H1 (cell line): ENCODE data around the gene FHAD1. TPM values are rescaled to one million over a fixed set of nuclear protein-coding genes. Genes with fewer than 3 reads are reported as not detected.
A peak's percentile ranks its signal among the peaks of the same experiment; 100 is the strongest.

ENCODE experiments used
- CTCF ChIA-PET: fragments of 300-600 bp; sonication (Branson Sonifier 250); formaldehyde crosslinking; loops from one replicate; lab custom pipeline; 2021; ENCODE audit not compliant: partially characterized antibody; lab: Charles Lee
- POLR2A ChIA-PET: fragments of 300-600 bp; sonication (Branson Sonifier 250); formaldehyde crosslinking; loops from one replicate; lab custom pipeline; 2021; ENCODE audit warnings: inconsistent platforms; ENCODE audit not compliant: partially characterized antibody; lab: Charles Lee
- DNase-seq, 2 experiments: peaks; one replicate each; pipeline versions ENCODE4 v3.0.0 to v3.0.0-alpha.2; 2010 to 2022; ENCODE audit warnings: low spot score in 2 of 2, low read depth in 1 of 2, mixed read lengths in 1 of 2
- FAIRE-seq: peaks from 2 replicates; lab custom pipeline; 2011; peaks lifted over from hg19 to GRCh38; lab: Jason Lieb, UNC
- H2AFZ ChIP-seq: 2 replicates; pipeline ENCODE4 v1.8.1; 2012; ENCODE audit warnings: low read length, inconsistent platforms
- H2AK5ac ChIP-seq: 2 replicates; pipeline ENCODE4 v1.6.1; 2013; ENCODE audit warnings: low read depth, low read length
- H2BK120ac ChIP-seq: replicated peaks from 2 replicates; pipeline ENCODE3; 2013; ENCODE audit warnings: low read depth, low read length, inconsistent platforms
- H2BK12ac ChIP-seq: 2 replicates; pipeline ENCODE4 v1.6.1; 2013; ENCODE audit warnings: low read depth, low read length
- H2BK15ac ChIP-seq: 2 replicates; pipeline ENCODE4 v1.6.1; 2013; ENCODE audit warnings: low read length
- H2BK20ac ChIP-seq: 2 replicates; pipeline ENCODE4 v1.6.1; 2013; ENCODE audit warnings: low read length
- H2BK5ac ChIP-seq: 2 replicates; pipeline ENCODE4 v1.6.1; 2013; ENCODE audit warnings: low read depth, low read length
- H3K14ac ChIP-seq: 2 replicates; pipeline ENCODE4 v1.6.1; 2013; ENCODE audit warnings: inconsistent platforms; ENCODE audit not compliant: insufficient read length
- H3K18ac ChIP-seq: 2 replicates; pipeline ENCODE4 v1.6.1; 2013; ENCODE audit warnings: low read length; ENCODE audit errors: extremely low read depth
- H3K23ac ChIP-seq: 2 replicates; pipeline ENCODE4 v1.6.1; 2013; ENCODE audit warnings: inconsistent platforms; ENCODE audit not compliant: insufficient read length
- H3K23me2 ChIP-seq: 2 replicates; pipeline ENCODE4 v1.6.1; 2013; ENCODE audit warnings: low read depth, low read length
- H3K27ac ChIP-seq: 2 replicates; pipeline ENCODE4 v1.6.1; 2011; ENCODE audit warnings: low read depth, low read length, inconsistent platforms
- H3K27me3 ChIP-seq, 4 experiments: replicated peaks in 1 of 4; 1 replicate in 1 of 4; 2 replicates in 3 of 4; pipeline versions ENCODE4 v1.6.1 to v1.8.1; 2011 to 2013; ENCODE audit warnings: low read length in 3 of 4, mild to moderate bottlenecking in 3 of 4, inconsistent platforms in 2 of 4, mixed read lengths in 2 of 4, moderate library complexity in 1 of 4; ENCODE audit not compliant: control insufficient read depth in 3 of 4, insufficient read depth in 3 of 4; ENCODE audit errors: extremely low read depth in 1 of 4
- H3K36me3 ChIP-seq, 4 experiments: 2 replicates each; pipeline versions ENCODE4 v1.6.1 to v1.8.1; 2011 to 2013; ENCODE audit warnings: mild to moderate bottlenecking in 4 of 4, low read length in 3 of 4, moderate library complexity in 2 of 4, control low read depth in 1 of 4, inconsistent platforms in 1 of 4; ENCODE audit not compliant: insufficient read depth in 4 of 4, control insufficient read depth in 2 of 4
- H3K4ac ChIP-seq: replicated peaks from 2 replicates; pipeline ENCODE3; 2013; ENCODE audit warnings: low read length, low read depth, mixed read lengths, inconsistent platforms; ENCODE audit not compliant: insufficient read length
- H3K4me1 ChIP-seq, 4 experiments: replicated peaks in 1 of 4; 1 replicate in 1 of 4; 2 replicates in 3 of 4; pipeline versions ENCODE4 v1.6.1 to v1.8.1; 2011 to 2013; ENCODE audit warnings: low read length in 3 of 4, inconsistent platforms in 2 of 4, mixed read lengths in 1 of 4; ENCODE audit not compliant: insufficient read depth in 4 of 4, control insufficient read depth in 3 of 4
- H3K4me2 ChIP-seq, 2 experiments: 2 replicates each; pipeline versions ENCODE4 v1.6.1 to v1.8.1; 2011 to 2013; ENCODE audit warnings: low read depth in 2 of 2, low read length in 2 of 2, control low read depth in 1 of 2, inconsistent platforms in 1 of 2, mild to moderate bottlenecking in 1 of 2; ENCODE audit not compliant: insufficient read depth in 1 of 2
- H3K4me3 ChIP-seq, 4 experiments: fragments of 200-600, 300-600 bp in 1 of 4; sonication (generic), shearing (Covaris generic), sonication (Bioruptor Twin) in 1 of 4; 2 replicates each; pipeline versions ENCODE4 v1.5.1 to v1.8.1; 2011 to 2016; ENCODE audit warnings: low read length in 4 of 4, low read depth in 3 of 4, control low read depth in 2 of 4, inconsistent platforms in 2 of 4, mild to moderate bottlenecking in 2 of 4, mixed read lengths in 1 of 4, moderate library complexity in 1 of 4; ENCODE audit not compliant: insufficient read depth in 2 of 4; ENCODE audit errors: extremely low read depth in 1 of 4
- H3K56ac ChIP-seq: replicated peaks from 2 replicates; pipeline ENCODE3; 2013; ENCODE audit warnings: low read depth, mild to moderate bottlenecking, mixed read lengths, low read length, inconsistent platforms; ENCODE audit not compliant: insufficient read length
- H3K79me1 ChIP-seq: 2 replicates; pipeline ENCODE4 v1.6.1; 2013; ENCODE audit warnings: low read depth, low read length, control low read depth
- H3K79me2 ChIP-seq, 2 experiments: 2 replicates each; pipeline versions ENCODE4 v1.6.1 to v1.8.1; 2012 to 2013; ENCODE audit warnings: low read length in 2 of 2, mild to moderate bottlenecking in 2 of 2, inconsistent platforms in 1 of 2; ENCODE audit not compliant: insufficient read depth in 2 of 2, control insufficient read depth in 1 of 2
- H3K9ac ChIP-seq, 4 experiments: replicated peaks in 1 of 4; 1 replicate in 1 of 4; 2 replicates in 3 of 4; pipeline versions ENCODE4 v1.6.1 to v1.8.1; 2011 to 2013; ENCODE audit warnings: low read depth in 3 of 4, low read length in 3 of 4, control low read depth in 2 of 4, mild to moderate bottlenecking in 2 of 4, moderate library complexity in 2 of 4, inconsistent platforms in 1 of 4; ENCODE audit errors: extremely low read depth in 1 of 4
- H3K9me3 ChIP-seq, 2 experiments: 2 replicates each; pipeline versions ENCODE4 v1.6.1 to v1.8.1; 2012 to 2013; ENCODE audit warnings: mild to moderate bottlenecking in 2 of 2, moderate library complexity in 2 of 2, control low read depth in 1 of 2, inconsistent platforms in 1 of 2, low read depth in 1 of 2, low read length in 1 of 2, mixed read lengths in 1 of 2; ENCODE audit not compliant: insufficient read depth in 2 of 2
- H4K20me1 ChIP-seq, 2 experiments: replicated peaks in 1 of 2; 2 replicates each; pipeline versions ENCODE3 to v1.8.1; 2011 to 2013; ENCODE audit warnings: inconsistent platforms in 2 of 2, low read length in 2 of 2, mild to moderate bottlenecking in 1 of 2; ENCODE audit not compliant: insufficient read depth in 2 of 2, control insufficient read depth in 1 of 2
- H4K5ac ChIP-seq: 2 replicates; pipeline ENCODE4 v1.6.1; 2013; ENCODE audit warnings: low read length, low read depth, mixed read lengths, inconsistent platforms; ENCODE audit not compliant: insufficient read length
- H4K8ac ChIP-seq: 2 replicates; pipeline ENCODE4 v1.8.0; 2013; ENCODE audit warnings: mild to moderate bottlenecking, moderate library complexity, low read length, inconsistent platforms; ENCODE audit not compliant: insufficient read depth; ENCODE audit errors: extremely low read depth
- H4K91ac ChIP-seq: replicated peaks from 2 replicates; pipeline ENCODE3; 2013; ENCODE audit warnings: low read length, mixed read lengths, inconsistent platforms; ENCODE audit not compliant: insufficient read length
- GABPA ChIP-seq: IDR thresholded peaks from 2 replicates; pipeline ENCODE4 v1.6.1; 2011; ENCODE audit warnings: mild to moderate bottlenecking, low read length, moderate library complexity, borderline replicate concordance; ENCODE audit not compliant: insufficient read depth
- WGBS, 2 experiments: shearing (Covaris generic) in 1 of 2; methylation state at CpG; one replicate each; pipeline versions ENCODE4 v1.1.6 to v1.1.7; 2013 to 2015; ENCODE audit warnings: low lambda C conversion rate in 2 of 2, mixed read lengths in 2 of 2, inconsistent platforms in 1 of 2, low coverage in 1 of 2, missing lambda C conversion rate in 1 of 2; ENCODE audit not compliant: insufficient replicate concordance in 2 of 2, insufficient coverage in 1 of 2, insufficient read length in 1 of 2; ENCODE audit errors: extremely low coverage in 1 of 2, missing lambda C conversion rate in 1 of 2; 5-methylcytosine and 5-hydroxymethylcytosine counted together
- polyA plus RNA-seq, 7 experiments: library from polyadenylated mRNA; depleted of rRNA in 3 of 7; stranded (reverse) in 5 of 7; unstranded in 2 of 7; fragments of >200 nt in 5 of 7; fragments of 200-250 nt in 2 of 7; gene quantifications; 1 replicate in 5 of 7; 2 replicates in 1 of 7; 4 replicates in 1 of 7; pipeline versions ENCODE4 v1.2.1 to v1.2.3, GENCODE V29; 2011 to 2013; ENCODE audit warnings: missing spikeins in 2 of 7, mixed read lengths in 2 of 7
- total RNA-seq: library from RNA; stranded (reverse); fragmentation: NEBNext Ultra II Directional; extraction: Animal tissue kit (Norgen Biotek cat#: 25700); gene quantifications from 2 replicates; pipeline ENCODE4 v1.2.1, GENCODE V29; 2021

Gene FHAD1
- total and polyA plus RNA-seq, 2 of the 8 experiments (the other 6 are each of a cell fraction or from before 2014, with no cell fraction given) = 0.39 to 0.69 TPM

DNA sequence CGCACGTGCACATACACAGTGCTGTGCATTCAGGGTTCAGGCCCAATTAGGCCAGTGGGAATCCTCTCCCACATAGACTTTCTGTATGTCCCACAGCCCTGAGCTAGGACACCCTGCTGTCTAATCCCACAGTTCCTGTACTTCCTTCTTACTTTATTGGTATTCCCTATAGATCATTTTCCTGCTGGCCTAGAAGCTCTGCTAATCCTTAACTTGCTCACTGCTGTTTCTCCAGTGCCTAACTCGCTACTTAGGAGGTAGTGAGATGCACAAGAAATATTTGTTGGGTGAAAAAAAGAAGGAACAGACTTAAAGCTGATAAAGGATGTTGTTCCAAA lies 34.1 kb upstream of the FHAD1 start:
- ChIA-PET CTCF (interaction anchor here (0.8 to 1.6 kb wide), 7 partner anchors 9 to 68 kb away, joined by 3 to 6 read pairs (median 4); partner anchors contain the start of gene TMEM51), POLR2A (interaction anchor here (1.5 to 1.6 kb wide), 3 partner anchors 12 to 30 kb away, joined by 3 to 6 read pairs (median 5); no protein-coding TSS in a partner anchor)
- no peak overlapping the region for H3K27ac ChIP-seq
- no peak overlapping the region for H4K5ac ChIP-seq
- H3K79me2 ChIP-seq = peaks cover 0 to 3% of the 10 kb centered on the region in 2 experiments; a peak in 2 of 4 replicates
- no peaks in the 10 kb centered on the region for H3K79me1 ChIP-seq
- H3K4ac ChIP-seq = no peak overlapping the region
- no peak overlapping the region for H2BK5ac ChIP-seq
- H3K4me1 ChIP-seq = peaks cover 4 to 19% (median 8%) of the 10 kb centered on the region in 4 experiments
- no peak overlapping the region for H3K18ac ChIP-seq
- no peak overlapping the region for H2AFZ ChIP-seq
- no peak overlapping the region for H3K9ac ChIP-seq
- no peak for DNase-seq
- no peaks in the 10 kb centered on the region for H3K27me3 ChIP-seq
- H3K4me2 ChIP-seq = no peak overlapping the region
- 0 out of 2 replicates have a peak, but pooled peaks cover 2% of the 10 kb centered on the region for H3K23me2 ChIP-seq
- H3K36me3 ChIP-seq = peaks cover 0 to 3% (median 1%) of the 10 kb centered on the region in 4 experiments; a peak in 2 of 8 replicates
- H4K20me1 ChIP-seq = peaks cover 0 to 2% of the 10 kb centered on the region in 2 experiments
- H3K23ac ChIP-seq = no peak overlapping the region
- no peak overlapping the region for H4K91ac ChIP-seq
- no peak overlapping the region for H3K4me3 ChIP-seq
- no peaks in the 10 kb centered on the region for H3K9me3 ChIP-seq
- H3K14ac ChIP-seq = no peak overlapping the region
- FAIRE-seq = no peak
- no peak overlapping the region for H2BK20ac ChIP-seq
- 0 out of 2 replicates have a peak overlapping the region, but pooled peaks have one; percentile 3 for H2BK12ac ChIP-seq
- no peak overlapping the region for H2AK5ac ChIP-seq
- WGBS, 2 experiments = 89% methylated on average over 3 of the region's 3 CpGs; no CpG with 5 or more reads in 1 of the 2 experiments
- TF ChIP-seq GABPA = no peak
- H3K56ac ChIP-seq = no peak overlapping the region
- no peak overlapping the region for H2BK15ac ChIP-seq
- H2BK120ac ChIP-seq = no peak overlapping the region
- H4K8ac ChIP-seq = no peak overlapping the region
